ENCODE results near the gene CCR7. TPM values are rescaled to one million over a fixed set of nuclear protein-coding genes. Genes with fewer than 3 reads are reported as not detected.

CCR7 gene
- total RNA-seq, 1 experiment from 2014 or later = 0.57 TPM

DNA sequence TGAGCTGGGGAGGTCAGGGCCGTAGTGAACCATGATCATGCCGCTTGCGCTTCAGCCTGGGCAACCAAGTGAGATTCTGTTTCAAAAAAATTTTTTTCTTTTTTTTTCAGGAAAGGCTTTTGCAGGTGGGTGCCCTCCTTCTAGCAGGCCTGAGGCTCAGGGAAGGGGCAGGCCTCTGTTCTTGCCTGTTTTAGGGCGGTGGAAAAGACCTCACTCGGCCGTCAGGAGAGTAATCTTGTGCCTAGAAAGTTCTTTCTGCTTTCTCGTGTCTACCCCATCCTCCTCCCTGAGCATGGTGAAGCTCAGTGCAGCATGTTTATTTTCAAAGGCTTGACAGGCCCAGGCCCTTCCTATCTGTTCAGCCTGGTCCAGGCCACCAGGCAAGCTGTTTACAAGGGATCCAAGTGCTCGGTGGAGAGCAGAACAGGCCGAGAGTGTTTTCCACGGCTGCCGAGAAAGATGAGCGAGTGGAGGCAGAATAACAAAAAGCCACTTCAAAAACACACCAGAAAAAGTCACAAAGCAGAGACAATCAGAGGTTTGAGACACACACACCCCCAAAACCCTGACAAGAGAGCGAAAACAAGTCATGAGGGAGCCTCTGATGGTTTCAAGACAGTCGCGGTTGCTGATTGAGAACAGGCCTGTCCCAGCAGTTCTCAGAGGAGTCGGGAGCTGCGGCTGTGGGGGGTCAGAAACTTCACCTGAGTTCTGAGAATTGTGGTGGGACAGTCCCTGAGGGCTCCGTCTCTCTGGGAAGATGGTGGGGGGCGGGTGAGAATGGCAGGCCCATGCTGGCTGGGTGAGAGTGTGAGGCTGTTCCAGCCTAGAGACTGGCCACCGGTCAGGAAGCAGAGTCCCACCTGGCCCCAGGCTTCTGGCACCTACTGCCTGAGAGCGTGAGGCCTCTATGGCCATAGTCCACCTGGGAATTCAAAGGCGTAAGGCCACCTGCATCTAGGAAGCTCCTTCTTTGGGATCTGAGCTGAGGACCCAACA is 37.5 kb upstream of the CCR7 start (continued):
- no peak for TF ChIP-seq SMAD4 (CRISPR knock-in tag; IDR thresholded peaks at IDR 0.05)
- TF ChIP-seq RELA (CRISPR knock-in tag; IDR thresholded peaks at IDR 0.05; ENCODE audit: borderline replicate concordance) = no peak
- TF ChIP-seq, protein P1, sequence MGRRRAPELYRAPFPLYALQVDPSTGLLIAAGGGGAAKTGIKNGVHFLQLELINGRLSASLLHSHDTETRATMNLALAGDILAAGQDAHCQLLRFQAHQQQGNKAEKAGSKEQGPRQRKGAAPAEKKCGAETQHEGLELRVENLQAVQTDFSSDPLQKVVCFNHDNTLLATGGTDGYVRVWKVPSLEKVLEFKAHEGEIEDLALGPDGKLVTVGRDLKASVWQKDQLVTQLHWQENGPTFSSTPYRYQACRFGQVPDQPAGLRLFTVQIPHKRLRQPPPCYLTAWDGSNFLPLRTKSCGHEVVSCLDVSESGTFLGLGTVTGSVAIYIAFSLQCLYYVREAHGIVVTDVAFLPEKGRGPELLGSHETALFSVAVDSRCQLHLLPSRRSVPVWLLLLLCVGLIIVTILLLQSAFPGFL (CRISPR knock-in tag; IDR thresholded peaks at IDR 0.05; ENCODE audit: borderline replicate concordance) = no peak
- TF ChIP-seq CTCF (IDR thresholded peaks at IDR 0.05) = no peak
- no peak for TF ChIP-seq FOXJ3 (CRISPR knock-in tag; IDR thresholded peaks at IDR 0.05; ENCODE audit: borderline replicate concordance)
- TF ChIP-seq, protein P2, sequence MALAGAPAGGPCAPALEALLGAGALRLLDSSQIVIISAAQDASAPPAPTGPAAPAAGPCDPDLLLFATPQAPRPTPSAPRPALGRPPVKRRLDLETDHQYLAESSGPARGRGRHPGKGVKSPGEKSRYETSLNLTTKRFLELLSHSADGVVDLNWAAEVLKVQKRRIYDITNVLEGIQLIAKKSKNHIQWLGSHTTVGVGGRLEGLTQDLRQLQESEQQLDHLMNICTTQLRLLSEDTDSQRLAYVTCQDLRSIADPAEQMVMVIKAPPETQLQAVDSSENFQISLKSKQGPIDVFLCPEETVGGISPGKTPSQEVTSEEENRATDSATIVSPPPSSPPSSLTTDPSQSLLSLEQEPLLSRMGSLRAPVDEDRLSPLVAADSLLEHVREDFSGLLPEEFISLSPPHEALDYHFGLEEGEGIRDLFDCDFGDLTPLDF (CRISPR knock-in tag; IDR thresholded peaks at IDR 0.05) = no peak
- no peak for TF ChIP-seq CDX4 (CRISPR knock-in tag; IDR thresholded peaks at IDR 0.05; ENCODE audit: borderline replicate concordance)

DNA sequence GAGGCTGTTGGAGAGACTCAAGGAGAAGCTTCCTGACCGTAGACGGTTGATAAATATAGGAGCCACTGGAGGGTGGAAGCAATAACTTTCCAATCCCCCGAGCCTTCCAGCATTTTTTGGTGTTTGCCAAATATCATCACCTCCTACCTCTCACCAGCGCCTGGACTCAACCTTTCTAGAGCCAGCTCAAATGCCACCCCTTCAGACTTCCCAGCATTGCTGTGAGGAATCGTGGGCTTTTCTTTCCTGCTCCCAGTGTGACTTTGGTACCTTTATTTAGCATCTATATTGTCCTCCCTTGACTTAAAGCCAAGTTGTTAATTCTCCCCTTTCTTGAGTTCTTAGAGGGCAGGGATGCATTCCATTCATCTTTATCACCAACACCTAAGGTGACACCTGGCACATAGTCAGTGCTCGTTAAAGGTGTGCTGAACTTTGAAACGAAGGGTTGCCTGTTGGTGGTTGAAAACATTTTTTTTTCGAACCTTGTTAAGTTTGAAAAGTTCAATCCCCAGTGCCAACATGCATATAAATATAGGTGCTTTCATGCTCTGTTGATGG is 35.3 kb upstream of the CCR7 start:
- ChIA-PET POLR2A (no interaction called here), CTCF (no interaction called here)
- Mint-ChIP-seq H3K27me3 (ENCODE audit: low read depth) (no peaks in the 10 kb centered on the region), H3K27ac (no peak overlapping the region), H3K36me3 (no peaks in the 10 kb centered on the region), H3K9me3 (peaks cover 8% of the 10 kb centered on the region), H3K4me3 (no peak overlapping the region), H3K4me1 (peaks cover 9% of the 10 kb centered on the region)
- ATAC-seq (no peak), DNase-seq (ENCODE audit: low spot score) (no peak)
- TF ChIP-seq, protein P3, sequence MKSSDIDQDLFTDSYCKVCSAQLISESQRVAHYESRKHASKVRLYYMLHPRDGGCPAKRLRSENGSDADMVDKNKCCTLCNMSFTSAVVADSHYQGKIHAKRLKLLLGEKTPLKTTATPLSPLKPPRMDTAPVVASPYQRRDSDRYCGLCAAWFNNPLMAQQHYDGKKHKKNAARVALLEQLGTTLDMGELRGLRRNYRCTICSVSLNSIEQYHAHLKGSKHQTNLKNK (CRISPR knock-in tag; IDR thresholded peaks at IDR 0.05) = no peak
- no peak for TF ChIP-seq ZNF263 (CRISPR knock-in tag; IDR thresholded peaks at IDR 0.05; ENCODE audit: low read depth)
- TF ChIP-seq, protein P4, sequence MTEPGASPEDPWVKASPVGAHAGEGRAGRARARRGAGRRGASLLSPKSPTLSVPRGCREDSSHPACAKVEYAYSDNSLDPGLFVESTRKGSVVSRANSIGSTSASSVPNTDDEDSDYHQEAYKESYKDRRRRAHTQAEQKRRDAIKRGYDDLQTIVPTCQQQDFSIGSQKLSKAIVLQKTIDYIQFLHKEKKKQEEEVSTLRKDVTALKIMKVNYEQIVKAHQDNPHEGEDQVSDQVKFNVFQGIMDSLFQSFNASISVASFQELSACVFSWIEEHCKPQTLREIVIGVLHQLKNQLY (CRISPR knock-in tag; IDR thresholded peaks at IDR 0.05) = no peak
- TF ChIP-seq RELA (CRISPR knock-in tag; IDR thresholded peaks at IDR 0.05; ENCODE audit: borderline replicate concordance) = no peak
- TF ChIP-seq ZNF425 (CRISPR knock-in tag; conservative IDR thresholded peaks at IDR 0.05) = no peak
- TF ChIP-seq CREM (CRISPR knock-in tag; IDR thresholded peaks at IDR 0.05) = no peak
- TF ChIP-seq, protein P5, sequence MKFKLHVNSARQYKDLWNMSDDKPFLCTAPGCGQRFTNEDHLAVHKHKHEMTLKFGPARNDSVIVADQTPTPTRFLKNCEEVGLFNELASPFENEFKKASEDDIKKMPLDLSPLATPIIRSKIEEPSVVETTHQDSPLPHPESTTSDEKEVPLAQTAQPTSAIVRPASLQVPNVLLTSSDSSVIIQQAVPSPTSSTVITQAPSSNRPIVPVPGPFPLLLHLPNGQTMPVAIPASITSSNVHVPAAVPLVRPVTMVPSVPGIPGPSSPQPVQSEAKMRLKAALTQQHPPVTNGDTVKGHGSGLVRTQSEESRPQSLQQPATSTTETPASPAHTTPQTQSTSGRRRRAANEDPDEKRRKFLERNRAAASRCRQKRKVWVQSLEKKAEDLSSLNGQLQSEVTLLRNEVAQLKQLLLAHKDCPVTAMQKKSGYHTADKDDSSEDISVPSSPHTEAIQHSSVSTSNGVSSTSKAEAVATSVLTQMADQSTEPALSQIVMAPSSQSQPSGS (CRISPR knock-in tag; IDR thresholded peaks at IDR 0.05; ENCODE audit: borderline replicate concordance, low read depth) = no peak
- no peak for TF ChIP-seq IRF1 (CRISPR knock-in tag; IDR thresholded peaks at IDR 0.05)
